Loucy (cell line): ENCODE measurements around the gene TAL2.

Experiments
- CTCF ChIP-seq: fragments of 200-600 bp; sonication (generic); conservative IDR thresholded peaks from 2 replicates; pipeline ENCODE4 v1.5.1; 2014; ENCODE audit warnings: mild to moderate bottlenecking, antibody characterized with exemption, low read length
- EZH2phosphoT487 ChIP-seq: fragments of 200-600 bp; IDR thresholded peaks from 2 replicates; pipeline ENCODE4 v1.6.1; 2018; ENCODE audit warnings: antibody characterized with exemption, mild to moderate bottlenecking, moderate library complexity, borderline replicate concordance

DNA sequence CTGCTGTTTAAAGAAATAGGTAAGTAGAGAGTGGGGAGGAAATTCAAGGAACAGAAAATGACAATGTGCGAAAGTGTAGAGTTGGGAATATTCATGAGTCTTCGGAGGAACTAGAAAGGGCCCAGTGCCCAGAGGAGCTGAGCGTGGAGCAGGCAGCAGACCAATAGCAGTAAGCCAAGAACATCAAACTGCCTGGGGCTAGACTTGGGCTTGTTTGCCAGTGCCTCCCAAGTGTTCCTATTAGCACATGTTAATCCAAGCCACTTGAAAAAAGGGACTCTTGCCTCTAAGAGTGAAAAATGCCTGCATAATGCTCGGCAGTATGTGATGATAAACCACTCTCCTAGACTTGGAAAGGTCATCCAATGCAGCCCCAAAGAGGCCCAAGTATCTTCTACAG is 1.2 kb upstream of the TAL2 start:
- TF ChIP-seq CTCF: no peak
- TF ChIP-seq EZH2phosphoT487: no peak
